AG04450 (cell line): ENCODE results near the gene UBXN1. TPM values are rescaled to one million over a fixed set of nuclear protein-coding genes. Genes with fewer than 3 reads are reported as not detected.
A peak's percentile ranks its signal among the peaks of the same experiment; 100 is the strongest.

Experiments
- CTCF ChIA-PET: fragments of 300-600, 350-600 bp; formaldehyde crosslinking; extraction: SDS; loops from one replicate; lab custom pipeline; 2022; ENCODE audit warnings: antibody characterized with exemption, inconsistent platforms; lab: Charles Lee
- POLR2A ChIA-PET: fragments of 350-600 bp; formaldehyde crosslinking; extraction: SDS; loops from one replicate; lab custom pipeline; 2021; ENCODE audit warnings: antibody characterized with exemption, inconsistent platforms; lab: Yijun Ruan, JAX
- DNase-seq: peaks from one replicate; pipeline ENCODE4 v3.0.0-alpha.2; 2011; ENCODE audit warnings: low read depth, low spot score
- H3K27ac ChIP-seq: one replicate; pipeline ENCODE4 v1.5.1; 2012; ENCODE audit warnings: low read depth, low read length, control low read depth
- H3K27me3 ChIP-seq: one replicate; pipeline ENCODE4 v1.6.0; 2012; ENCODE audit warnings: low read length; ENCODE audit not compliant: control insufficient read depth, insufficient read depth
- H3K4me3 ChIP-seq: 2 replicates; pipeline ENCODE4 v1.5.1; 2011; ENCODE audit warnings: mild to moderate bottlenecking, low read depth, low read length, control low read depth
- H3K9me3 ChIP-seq: 2 replicates; pipeline ENCODE4 v1.5.1; 2012; ENCODE audit warnings: low read length; ENCODE audit not compliant: control insufficient read depth, insufficient read depth
- polyA plus RNA-seq: library from polyadenylated mRNA; depleted of rRNA; stranded (reverse); fragments of >200 nt; gene quantifications from 2 replicates; pipeline ENCODE4 v1.2.3, GENCODE V29; 2011
- TF ChIP-seq, protein P1 (sequence below): IDR thresholded peaks from 2 replicates; pipeline ENCODE4 v1.5.1; 2011; ENCODE audit warnings: low read depth, low read length, control low read depth, inconsistent platforms

UBXN1 gene
- polyA plus RNA-seq, 1 experiment: 100 TPM

GRCh38 chr11:62648185-62648966 lies 30.5 kb downstream of the UBXN1 start:
- no peak overlapping the region for H3K4me3 ChIP-seq
- CTCF ChIA-PET: no interaction called here
- H3K27ac ChIP-seq: no peak overlapping the region
- no peaks in the 10 kb centered on the region for H3K27me3 ChIP-seq
- TF ChIP-seq, protein P1, sequence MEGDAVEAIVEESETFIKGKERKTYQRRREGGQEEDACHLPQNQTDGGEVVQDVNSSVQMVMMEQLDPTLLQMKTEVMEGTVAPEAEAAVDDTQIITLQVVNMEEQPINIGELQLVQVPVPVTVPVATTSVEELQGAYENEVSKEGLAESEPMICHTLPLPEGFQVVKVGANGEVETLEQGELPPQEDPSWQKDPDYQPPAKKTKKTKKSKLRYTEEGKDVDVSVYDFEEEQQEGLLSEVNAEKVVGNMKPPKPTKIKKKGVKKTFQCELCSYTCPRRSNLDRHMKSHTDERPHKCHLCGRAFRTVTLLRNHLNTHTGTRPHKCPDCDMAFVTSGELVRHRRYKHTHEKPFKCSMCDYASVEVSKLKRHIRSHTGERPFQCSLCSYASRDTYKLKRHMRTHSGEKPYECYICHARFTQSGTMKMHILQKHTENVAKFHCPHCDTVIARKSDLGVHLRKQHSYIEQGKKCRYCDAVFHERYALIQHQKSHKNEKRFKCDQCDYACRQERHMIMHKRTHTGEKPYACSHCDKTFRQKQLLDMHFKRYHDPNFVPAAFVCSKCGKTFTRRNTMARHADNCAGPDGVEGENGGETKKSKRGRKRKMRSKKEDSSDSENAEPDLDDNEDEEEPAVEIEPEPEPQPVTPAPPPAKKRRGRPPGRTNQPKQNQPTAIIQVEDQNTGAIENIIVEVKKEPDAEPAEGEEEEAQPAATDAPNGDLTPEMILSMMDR: no peak
- POLR2A ChIA-PET: interaction anchor here (0.5 to 10.2 kb wide), 3 partner anchors 17 to 121 kb away, joined by 3 to 150 read pairs (median 5); partner anchors contain the start of genes C11orf98, CSKMT and TUT1
- peaks cover 6% of the 10 kb centered on the region; the same call in 1 of the 2 replicates for H3K9me3 ChIP-seq
- DNase-seq: no peak

DNA sequence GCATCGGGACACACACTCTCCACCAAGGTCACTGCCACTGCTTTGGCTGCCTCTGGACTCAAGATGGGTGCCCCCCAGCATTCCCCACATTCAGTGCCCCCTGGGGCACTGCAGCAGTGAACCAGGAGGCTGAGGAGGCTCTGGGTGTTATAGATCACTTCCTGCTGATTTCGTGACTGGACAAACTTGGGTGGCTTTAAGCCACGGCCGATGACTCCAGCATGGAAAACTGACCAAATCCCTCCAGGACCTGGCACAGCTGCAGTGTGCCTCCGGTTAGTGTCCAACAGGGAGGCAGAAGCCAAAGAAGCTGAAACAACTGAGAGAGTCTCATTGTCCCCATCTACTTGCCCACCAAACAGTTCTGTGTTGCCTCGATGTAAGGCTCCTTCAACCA lies 31.3 kb downstream of the UBXN1 start:
- Histone ChIP-seq H3K27ac (no peak overlapping the region), H3K9me3 (peaks cover 6% of the 10 kb centered on the region; the same call in 1 of the 2 replicates), H3K27me3 (no peaks in the 10 kb centered on the region), H3K4me3 (no peak overlapping the region)
- ChIA-PET POLR2A (interaction anchor here (10.2 kb wide), 1 partner anchor 18 kb away, joined by 150 read pairs; the partner anchor contains the start of genes C11orf98 and CSKMT), CTCF (no interaction called here)
- DNase-seq: no peak
- TF ChIP-seq, protein P1: no peak

- peak overlapping the region; percentile 47 for H3K27ac ChIP-seq
- H3K27me3 ChIP-seq: no peaks in the 10 kb centered on the region
- TF ChIP-seq, protein P1: no peak
- POLR2A ChIA-PET: interaction anchor here (0.6 to 10.2 kb wide), 12 partner anchors 17 to 227 kb away, joined by 3 to 150 read pairs (median 4); partner anchors contain the start of genes B3GAT3, C11orf98, CSKMT and MTA2
- no peak for DNase-seq
- CTCF ChIA-PET: interaction anchor here (0.7 to 1.6 kb wide), 2 partner anchors 18 to 148 kb away, joined by 3 to 9 read pairs; partner anchors contain the start of genes C11orf98 and CSKMT
- peak overlapping the region; percentile 15; the same call in 1 of the 2 replicates for H3K4me3 ChIP-seq
- peaks cover 6% of the 10 kb centered on the region; the same call in 1 of the 2 replicates for H3K9me3 ChIP-seq
Measured at GRCh38 chr11:62646825-62647608, 31.9 kb downstream of the UBXN1 start.

- POLR2A ChIA-PET: interaction anchor here (0.6 to 2.0 kb wide), 13 partner anchors 16 to 228 kb away, joined by 3 to 33 read pairs (median 4); partner anchors contain the start of genes B3GAT3, C11orf98, CSKMT and EEF1G
- Histone ChIP-seq H3K9me3 (peaks cover 6% of the 10 kb centered on the region; the same call in 1 of the 2 replicates), H3K4me3 (peak within 1 kb of the TSS; percentile 93), H3K27me3 (no peaks in the 10 kb centered on the region), H3K27ac (peak within 1 kb of the TSS; percentile 94)
- CTCF ChIA-PET: interaction anchor here (0.7 to 1.6 kb wide), 3 partner anchors 19 to 252 kb away, joined by 3 to 9 read pairs (median 3); partner anchors contain the start of genes C11orf98 and CSKMT
- TF ChIP-seq, protein P1: no peak
- peak; percentile 93 for DNase-seq
Measured at GRCh38 chr11:62645946-62646824, 32.7 kb downstream of the UBXN1 start, which contains the start of gene GANAB. TSS of gene GANAB (minus strand) at chr11:62646613. CDS start at chr11:62646599, 14 bp downstream.
